Measurements from ENCODE around the gene PLA2G6. TPM values are rescaled to one million over a fixed set of nuclear protein-coding genes. Genes with fewer than 3 reads are reported as not detected.

The PLA2G6 gene
- total and polyA plus RNA-seq, 2 of the 13 experiments (the other 11 are each of a cell fraction or from before 2014, with no cell fraction given), result 4.8 to 11.5 TPM

DNA sequence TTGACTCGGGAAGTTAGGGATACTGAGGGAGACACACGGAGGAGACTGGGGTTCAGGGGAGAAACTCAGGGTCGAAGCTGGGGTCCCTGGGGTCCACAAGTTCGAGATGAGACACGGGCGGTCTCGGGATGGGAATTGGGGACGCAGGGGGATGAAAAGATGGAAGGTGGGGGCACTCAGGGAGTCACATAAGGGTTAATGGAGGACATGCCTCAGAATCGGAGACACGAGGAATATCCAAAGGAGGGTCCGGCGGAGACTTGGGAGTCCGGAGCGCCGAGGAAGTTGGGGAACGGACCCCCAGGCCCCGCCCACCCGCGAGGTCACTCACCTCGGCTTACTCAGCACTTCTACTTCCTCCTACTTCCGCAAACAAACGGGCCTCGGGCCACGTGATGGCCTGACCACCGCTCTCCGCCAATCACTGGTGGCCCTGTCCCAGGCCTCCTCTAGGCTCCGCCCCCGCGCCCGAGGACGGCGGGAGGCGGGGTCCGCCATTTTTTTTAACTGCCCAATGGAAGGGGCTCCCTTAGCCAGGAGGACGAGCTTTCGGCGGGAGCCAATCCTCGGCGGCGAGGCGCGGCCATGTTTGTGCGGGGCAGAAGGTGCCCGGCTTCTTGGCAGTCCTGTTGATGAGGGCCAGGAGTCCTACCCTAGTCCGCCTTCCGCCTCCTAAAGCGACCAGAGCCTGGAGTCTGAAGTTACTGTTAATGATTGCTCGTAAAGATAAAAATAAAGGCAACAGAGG is at the start of gene PLA2G6 (continued):
- TF ChIP-seq ZNF75D (CRISPR knock-in tag; IDR thresholded peaks at IDR 0.05; ENCODE audit: borderline replicate concordance) (no peak), ZMYM3 (CRISPR knock-in tag; IDR thresholded peaks at IDR 0.05) (no peak), LBX2 (CRISPR knock-in tag; IDR thresholded peaks at IDR 0.05; ENCODE audit: borderline replicate concordance) (no peak), NR2F1 (CRISPR knock-in tag; IDR thresholded peaks at IDR 0.05) (0 out of 4 replicates have a peak, but pooled peaks of 1 of the 2 experiments have one; percentile 29), NFIC (IDR thresholded peaks at IDR 0.05; ENCODE audit: low read length) (no peak), RELA (CRISPR knock-in tag; IDR thresholded peaks at IDR 0.05) (no peak), IRF2 (CRISPR knock-in tag; IDR thresholded peaks at IDR 0.05) (0 out of 2 replicates have a peak, but pooled peaks have one; percentile 9)

- H4K20me1 ChIP-seq (ENCODE audit: insufficient read depth, low read length), result no peaks in the 10 kb centered on the region
- H3K4me2 ChIP-seq (ENCODE audit: low read depth, low read length), result no peak overlapping the region
- peaks cover 14 to 42% of the 10 kb centered on the region in 2 experiments; a peak in 4 of 5 replicates for H3K36me3 ChIP-seq (replicated peaks in 1 of 2; ENCODE audit: control insufficient read depth in 1 of 2, insufficient read depth in 2 of 2, low read length in 2 of 2)
- no peaks in the 10 kb centered on the region for H3K27me3 ChIP-seq (ENCODE audit: control insufficient read depth in 1 of 2, insufficient read depth in 2 of 2, low read length in 2 of 2)
- BruUV-seq (replicated peaks), result no TSS peak
- ChIA-PET POLR2A (no interaction called here), CTCF (ENCODE audit: low intra/inter-chr PET ratio, low total read pairs) (interaction anchor here (0.7 kb wide), 1 partner anchor 130 kb away, joined by 3 read pairs; no protein-coding TSS in a partner anchor)
- no peaks in the 10 kb centered on the region for H3K79me2 ChIP-seq (ENCODE audit: insufficient read depth, low read length)
- no peak overlapping the region for H3K4me3 ChIP-seq (replicated peaks in 1 of 3; ENCODE audit: insufficient read depth in 1 of 3, low read depth in 2 of 3, low read length in 3 of 3)
- WGBS (ENCODE audit: low lambda C conversion rate), result 79% methylated on average over 5 of the region's 9 CpGs
- H3K27ac ChIP-seq (ENCODE audit: extremely low read length, insufficient read depth, low read length), result no peak overlapping the region
- ATAC-seq (no peak), DNase-seq (ENCODE audit: low spot score) (no peak), FAIRE-seq (no peak)
- H3K9ac ChIP-seq (ENCODE audit: insufficient read depth, low read depth, low read length), result no peak overlapping the region
- H3K9me3 ChIP-seq (ENCODE audit: low read length), result no peaks in the 10 kb centered on the region
- H2AFZ ChIP-seq (ENCODE audit: low read length), result no peak overlapping the region
- intact Hi-C loops (cut with micrococcal nuclease; ENCODE audit: unreplicated experiment) (no loop called here), in situ Hi-C loops (cut with HindIII; ENCODE audit: extremely low pct_ligation_motif_present, low pct_unique_long_range_greater_than_20kb) (no loop called here)
- peaks cover 26% of the 10 kb centered on the region for H3K4me1 ChIP-seq (ENCODE audit: insufficient read depth, low read length)
- TF ChIP-seq ARNTL (CRISPR knock-in tag; IDR thresholded peaks at IDR 0.05) (no peak), HBP1 (CRISPR knock-in tag; IDR thresholded peaks at IDR 0.05; ENCODE audit: low read depth) (no peak), PRPF4 (IDR thresholded peaks at IDR 0.05; ENCODE audit: low read depth, low read length, poor library complexity, severe bottlenecking) (no peak), ZBTB8A (CRISPR knock-in tag; IDR thresholded peaks at IDR 0.05; ENCODE audit: borderline replicate concordance, low read depth) (no peak), NFYB (CRISPR knock-in tag; IDR thresholded peaks at IDR 0.05) (no peak), KLF6 (CRISPR knock-in tag; IDR thresholded peaks at IDR 0.05) (no peak), EHMT2 (IDR thresholded peaks at IDR 0.05; ENCODE audit: borderline replicate concordance, low read depth, low read length) (no peak), SNAPC4 (CRISPR knock-in tag; IDR thresholded peaks at IDR 0.05) (no peak), HNRNPUL1 (IDR thresholded peaks at IDR 0.05; ENCODE audit: low read depth, low read length) (no peak), CHCHD3 (CRISPR knock-in tag; IDR thresholded peaks at IDR 0.05) (no peak)
These were observed 49.3 kb upstream of the PLA2G6 start for GRCh38 chr22:38230916-38231315.
